ENCODE measurements around the gene OR5AC2.

DNA sequence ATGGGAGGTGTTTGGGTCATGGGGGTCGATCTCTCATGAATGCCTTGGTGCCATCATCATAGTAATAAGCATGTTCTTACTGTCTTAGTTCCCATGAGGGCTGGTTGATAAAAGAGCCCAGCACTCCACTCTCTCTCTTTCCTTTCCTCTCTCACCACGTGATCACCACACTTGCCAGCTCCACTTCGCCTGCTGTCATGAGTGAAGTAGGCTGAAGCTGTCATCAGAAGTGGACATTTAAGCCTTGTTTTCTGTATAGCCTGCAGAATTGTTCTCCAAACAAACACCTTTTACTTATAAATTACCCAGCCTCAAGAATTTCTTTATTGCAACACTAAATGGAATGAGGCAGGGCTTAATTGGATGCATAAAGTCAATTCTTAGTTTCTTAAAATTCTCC lies 49.7 kb downstream of the OR5AC2 start:
- TF ChIP-seq, protein P1, sequence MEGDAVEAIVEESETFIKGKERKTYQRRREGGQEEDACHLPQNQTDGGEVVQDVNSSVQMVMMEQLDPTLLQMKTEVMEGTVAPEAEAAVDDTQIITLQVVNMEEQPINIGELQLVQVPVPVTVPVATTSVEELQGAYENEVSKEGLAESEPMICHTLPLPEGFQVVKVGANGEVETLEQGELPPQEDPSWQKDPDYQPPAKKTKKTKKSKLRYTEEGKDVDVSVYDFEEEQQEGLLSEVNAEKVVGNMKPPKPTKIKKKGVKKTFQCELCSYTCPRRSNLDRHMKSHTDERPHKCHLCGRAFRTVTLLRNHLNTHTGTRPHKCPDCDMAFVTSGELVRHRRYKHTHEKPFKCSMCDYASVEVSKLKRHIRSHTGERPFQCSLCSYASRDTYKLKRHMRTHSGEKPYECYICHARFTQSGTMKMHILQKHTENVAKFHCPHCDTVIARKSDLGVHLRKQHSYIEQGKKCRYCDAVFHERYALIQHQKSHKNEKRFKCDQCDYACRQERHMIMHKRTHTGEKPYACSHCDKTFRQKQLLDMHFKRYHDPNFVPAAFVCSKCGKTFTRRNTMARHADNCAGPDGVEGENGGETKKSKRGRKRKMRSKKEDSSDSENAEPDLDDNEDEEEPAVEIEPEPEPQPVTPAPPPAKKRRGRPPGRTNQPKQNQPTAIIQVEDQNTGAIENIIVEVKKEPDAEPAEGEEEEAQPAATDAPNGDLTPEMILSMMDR (IDR thresholded peaks at IDR 0.05): no peak
- no peak for TF ChIP-seq POLR2A (IDR thresholded peaks at IDR 0.05)

Measured in adrenal gland (tissue), 5 donors.